ENCODE results near the gene MGA. TPM values are rescaled to one million over a fixed set of nuclear protein-coding genes. Genes with fewer than 3 reads are reported as not detected.

MGA gene
- total and polyA plus RNA-seq, 2 experiments from 2014 or later = 13.2 to 14.8 TPM

DNA sequence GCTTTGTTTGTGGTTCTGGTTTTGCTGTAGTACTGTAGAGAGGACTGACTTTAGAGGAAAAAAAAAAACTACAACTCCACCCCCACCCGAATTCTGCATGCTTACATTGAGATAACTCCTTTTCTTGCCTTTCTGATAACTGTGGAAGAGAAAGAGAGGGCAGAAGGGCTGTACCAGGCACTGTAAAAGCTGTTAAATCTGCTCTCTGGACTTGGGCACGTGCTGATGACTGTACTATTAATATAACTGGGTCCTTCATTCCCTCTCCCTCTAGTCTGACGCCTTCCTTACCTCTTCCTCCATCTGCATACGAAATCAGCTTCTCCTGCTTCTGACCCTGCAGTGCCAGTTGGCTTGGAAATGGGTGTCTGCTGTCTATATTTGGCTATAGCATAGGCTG lies 129.0 kb downstream of the MGA start:
- no peaks in the 10 kb centered on the region for H4K20me1 ChIP-seq (ENCODE audit: insufficient read depth)
- peaks cover 32% of the 10 kb centered on the region for H3K4me1 ChIP-seq (ENCODE audit: insufficient read depth)
- no peaks in the 10 kb centered on the region for H3K9me3 ChIP-seq (ENCODE audit: low read depth)
- H3K4me3 ChIP-seq = no peak overlapping the region
- no peaks in the 10 kb centered on the region for H3K36me3 ChIP-seq (ENCODE audit: low read depth)
- no peaks in the 10 kb centered on the region for H3K9me2 ChIP-seq (ENCODE audit: insufficient read depth)
- H3F3A ChIP-seq (ENCODE audit: insufficient read depth) = peaks cover 30% of the 10 kb centered on the region
- no peak overlapping the region for H3K4me2 ChIP-seq (ENCODE audit: unreplicated experiment)
- no peak overlapping the region for H2AFZ ChIP-seq
- H3K9ac ChIP-seq = no peak overlapping the region
- TF ChIP-seq EZH2 (IDR thresholded peaks at IDR 0.05; ENCODE audit: insufficient read depth, poor library complexity, severe bottlenecking) = no peak
- no peak for TF ChIP-seq EZH2phosphoT487 (IDR thresholded peaks at IDR 0.05; ENCODE audit: insufficient read depth, low read depth)
- peaks cover 94% of the 10 kb centered on the region for H3K79me2 ChIP-seq (ENCODE audit: insufficient read depth)
- H3K27me3 ChIP-seq (replicated peaks; ENCODE audit: insufficient read depth) = no peaks in the 10 kb centered on the region
- H3K27ac ChIP-seq = no peak overlapping the region
- WGBS, 2 experiments (ENCODE audit: low coverage in 1 of 2, low lambda C conversion rate in 2 of 2, missing lambda C conversion rate in 2 of 2) = 95 to 99% methylated on average over 4 of the region's 4 CpGs
- no peak for DNase-seq
- in situ Hi-C loops (cut with MboI) = no loop called here

DNA sequence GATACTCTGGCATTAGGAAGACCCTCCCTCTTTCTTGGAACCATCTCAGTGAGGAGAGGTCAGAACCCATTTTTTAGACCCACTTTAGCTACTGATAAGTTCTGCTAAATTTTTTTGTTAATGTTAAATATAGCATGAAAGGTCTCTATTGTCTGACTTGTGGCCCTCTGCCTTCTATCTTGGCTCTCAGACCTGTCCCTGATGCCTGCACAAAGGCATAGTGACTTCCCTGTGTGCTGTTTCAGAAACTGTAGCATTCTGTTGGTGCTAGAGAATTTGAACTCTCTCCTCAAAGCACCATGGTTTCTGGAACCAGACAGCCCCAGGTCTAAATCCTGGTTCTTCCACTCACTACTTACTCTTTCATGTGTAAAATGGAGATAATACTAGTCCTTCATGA lies 129.5 kb downstream of the MGA start:
- no peak overlapping the region for H3K9ac ChIP-seq

DNA sequence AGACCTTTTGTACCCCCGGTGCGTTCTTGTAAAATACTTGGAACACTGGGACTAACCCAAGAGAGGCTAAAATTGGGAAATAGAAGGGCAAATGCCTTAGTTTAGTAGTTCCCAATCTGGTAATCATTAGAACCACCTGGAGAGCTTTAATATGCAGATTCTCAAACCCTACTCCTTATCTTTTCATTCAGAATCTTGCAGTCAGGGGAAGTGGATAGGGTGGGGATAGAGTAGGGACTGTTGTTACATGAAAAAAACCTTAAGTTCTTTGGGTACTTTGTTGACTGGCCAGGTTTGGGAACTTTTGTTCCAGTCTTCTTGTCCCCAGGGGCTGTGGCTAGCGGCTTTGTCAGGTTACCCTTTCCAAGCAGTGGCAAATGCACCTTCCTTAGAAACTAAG lies 130.0 kb downstream of the MGA start:
- peaks cover 94% of the 10 kb centered on the region for H3K79me2 ChIP-seq (ENCODE audit: insufficient read depth)

More for the DNA sequence above, 129.5 kb downstream of the MGA start:
- Histone ChIP-seq H3K9me2 (ENCODE audit: insufficient read depth) (no peaks in the 10 kb centered on the region), H3K27me3 (replicated peaks; ENCODE audit: insufficient read depth) (no peaks in the 10 kb centered on the region), H3K4me2 (ENCODE audit: unreplicated experiment) (no peak overlapping the region), H3K79me2 (ENCODE audit: insufficient read depth) (peaks cover 94% of the 10 kb centered on the region), H3F3A (ENCODE audit: insufficient read depth) (peaks cover 35% of the 10 kb centered on the region), H3K27ac (no peak overlapping the region), H2AFZ (no peak overlapping the region), H3K36me3 (ENCODE audit: low read depth) (no peaks in the 10 kb centered on the region), H3K9me3 (ENCODE audit: low read depth) (no peaks in the 10 kb centered on the region), H4K20me1 (ENCODE audit: insufficient read depth) (no peaks in the 10 kb centered on the region), H3K4me3 (no peak overlapping the region), H3K4me1 (ENCODE audit: insufficient read depth) (peaks cover 36% of the 10 kb centered on the region)
- no peak for DNase-seq
- TF ChIP-seq EZH2phosphoT487 (IDR thresholded peaks at IDR 0.05; ENCODE audit: insufficient read depth, low read depth) (no peak), EZH2 (IDR thresholded peaks at IDR 0.05; ENCODE audit: insufficient read depth, poor library complexity, severe bottlenecking) (no peak)
- in situ Hi-C loops (cut with MboI) = no loop called here

DNA sequence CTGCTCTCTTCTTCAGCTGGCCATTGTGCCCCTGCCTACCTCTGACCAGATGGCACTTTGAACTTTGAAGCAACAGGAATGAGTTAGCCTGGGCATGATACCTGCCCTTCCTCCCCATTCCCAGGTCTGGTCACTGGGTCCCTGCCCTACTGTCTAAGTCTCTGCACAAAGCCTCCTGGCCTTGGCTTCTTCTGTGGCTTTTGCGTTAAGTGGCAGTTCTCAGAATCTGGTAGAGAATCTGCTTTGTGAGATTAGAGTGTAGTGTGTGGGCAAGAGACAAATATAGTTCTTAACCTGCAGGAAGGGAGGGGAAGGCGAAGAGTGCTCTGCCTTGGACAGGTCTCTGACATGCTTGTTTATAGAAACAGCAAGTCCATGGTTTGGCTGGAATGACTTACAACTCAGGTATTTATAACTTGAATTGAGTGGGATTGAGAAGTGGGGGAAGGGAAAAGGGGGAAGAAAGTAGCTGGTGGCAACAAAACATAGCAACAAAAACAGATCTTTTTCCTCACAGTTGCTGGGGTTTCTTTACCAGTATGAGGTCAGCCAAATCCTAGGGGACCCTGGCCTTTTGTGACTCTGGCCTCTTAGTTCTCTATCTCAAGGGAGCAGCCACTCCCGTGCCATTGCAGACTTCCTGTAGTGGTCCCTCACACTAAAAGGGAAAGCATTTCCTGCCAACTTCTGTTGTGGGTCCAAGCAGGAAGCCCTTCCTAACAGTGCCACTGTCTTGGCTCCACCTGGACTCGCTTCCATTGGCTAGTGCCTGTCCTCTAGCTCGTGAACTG lies 130.7 kb downstream of the MGA start:
- DNase-seq = peak; percentile 76
- TF ChIP-seq EZH2 (IDR thresholded peaks at IDR 0.05; ENCODE audit: insufficient read depth, poor library complexity, severe bottlenecking) (no peak), EZH2phosphoT487 (IDR thresholded peaks at IDR 0.05; ENCODE audit: insufficient read depth, low read depth) (no peak)
- no peaks in the 10 kb centered on the region for H3K27me3 ChIP-seq (replicated peaks; ENCODE audit: insufficient read depth)
- H3F3A ChIP-seq (ENCODE audit: insufficient read depth) = peaks cover 39% of the 10 kb centered on the region
- no peaks in the 10 kb centered on the region for H3K9me2 ChIP-seq (ENCODE audit: insufficient read depth)
- H4K20me1 ChIP-seq (ENCODE audit: insufficient read depth) = no peaks in the 10 kb centered on the region
- H3K27ac ChIP-seq = peak overlapping the region; percentile 87
- H3K9me3 ChIP-seq (ENCODE audit: low read depth) = no peaks in the 10 kb centered on the region
- H3K4me2 ChIP-seq (ENCODE audit: unreplicated experiment) = peak overlapping the region; percentile 72
- H2AFZ ChIP-seq = peak overlapping the region; percentile 44; the same call in 1 of the 2 replicates
- H3K9ac ChIP-seq = peak overlapping the region; percentile 58
- H3K4me1 ChIP-seq (ENCODE audit: insufficient read depth) = peaks cover 40% of the 10 kb centered on the region
- in situ Hi-C loops (cut with MboI) = no loop called here
- peak overlapping the region; percentile 21 for H3K4me3 ChIP-seq
- WGBS, 2 experiments (ENCODE audit: low coverage in 1 of 2, low lambda C conversion rate in 2 of 2, missing lambda C conversion rate in 2 of 2) = 55 to 62% methylated on average over 5 of the region's 5 CpGs
- H3K36me3 ChIP-seq (ENCODE audit: low read depth) = no peaks in the 10 kb centered on the region
- H3K79me2 ChIP-seq (ENCODE audit: insufficient read depth) = peaks cover 94% of the 10 kb centered on the region

More for the DNA sequence above, 130.0 kb downstream of the MGA start:
- in situ Hi-C loops (cut with MboI) = no loop called here
- H4K20me1 ChIP-seq (ENCODE audit: insufficient read depth) = no peaks in the 10 kb centered on the region
- TF ChIP-seq EZH2 (IDR thresholded peaks at IDR 0.05; ENCODE audit: insufficient read depth, poor library complexity, severe bottlenecking) (no peak), EZH2phosphoT487 (IDR thresholded peaks at IDR 0.05; ENCODE audit: insufficient read depth, low read depth) (no peak)
- peaks cover 36% of the 10 kb centered on the region for H3K4me1 ChIP-seq (ENCODE audit: insufficient read depth)
- H3K36me3 ChIP-seq (ENCODE audit: low read depth) = no peaks in the 10 kb centered on the region
- H3K4me3 ChIP-seq = no peak overlapping the region
- WGBS, 2 experiments (ENCODE audit: low coverage in 1 of 2, low lambda C conversion rate in 2 of 2, missing lambda C conversion rate in 2 of 2) = 95 to 97% methylated on average over 3 of the region's 3 CpGs
- no peak overlapping the region for H3K4me2 ChIP-seq (ENCODE audit: unreplicated experiment)
- no peaks in the 10 kb centered on the region for H3K9me3 ChIP-seq (ENCODE audit: low read depth)
- H2AFZ ChIP-seq = no peak overlapping the region
- DNase-seq = no peak
- no peak overlapping the region for H3K9ac ChIP-seq
- H3F3A ChIP-seq (ENCODE audit: insufficient read depth) = peaks cover 36% of the 10 kb centered on the region
- no peaks in the 10 kb centered on the region for H3K9me2 ChIP-seq (ENCODE audit: insufficient read depth)
- H3K27me3 ChIP-seq (replicated peaks; ENCODE audit: insufficient read depth) = no peaks in the 10 kb centered on the region
- H3K27ac ChIP-seq = peak overlapping the region; percentile 87
